Osteocyte (in vitro differentiated cells): Measurements from ENCODE around the gene PTK7. TPM values are rescaled to one million over a fixed set of nuclear protein-coding genes. Genes with fewer than 3 reads are reported as not detected.

Experiments
- DNase-seq: peaks from one replicate; pipeline ENCODE4 v3.0.0; 2021; ENCODE audit warnings: mixed read lengths; ENCODE audit not compliant: unreplicated experiment; ENCODE audit errors: extremely low spot score
- H3K27ac Mint-ChIP-seq: one replicate; pipeline ENCODE4 v1.8.0; 2021; ENCODE audit warnings: mild to moderate bottlenecking, mixed read lengths; ENCODE audit not compliant: unreplicated experiment
- H3K27me3 Mint-ChIP-seq: one replicate; pipeline ENCODE4 v1.8.0; 2021; ENCODE audit warnings: mixed read lengths; ENCODE audit not compliant: unreplicated experiment
- H3K36me3 Mint-ChIP-seq: one replicate; pipeline ENCODE4 v1.8.0; 2021; ENCODE audit warnings: mixed read lengths; ENCODE audit not compliant: unreplicated experiment
- H3K4me1 Mint-ChIP-seq: one replicate; pipeline ENCODE4 v1.8.0; 2021; ENCODE audit warnings: mixed read lengths; ENCODE audit not compliant: unreplicated experiment
- H3K4me3 Mint-ChIP-seq: one replicate; pipeline ENCODE4 v1.8.0; 2021; ENCODE audit warnings: mild to moderate bottlenecking, moderate library complexity, mixed read lengths; ENCODE audit not compliant: unreplicated experiment
- H3K9me3 Mint-ChIP-seq: one replicate; pipeline ENCODE4 v1.8.0; 2021; ENCODE audit warnings: mixed read lengths; ENCODE audit not compliant: unreplicated experiment
- total RNA-seq: library from RNA; stranded (reverse); gene quantifications from 2 replicates; pipeline ENCODE4 v1.2.1, GENCODE V29; 2021
- TF ChIP-seq, protein P1 (sequence below): fragments of 200-600 bp; sonication (generic); IDR thresholded peaks from 2 replicates; pipeline ENCODE4 v1.5.0; 2021; ENCODE audit warnings: antibody characterized with exemption, mild to moderate bottlenecking, moderate library complexity

PTK7 gene
- total RNA-seq, 1 donor from 2014 or later = 183 TPM

DNA sequence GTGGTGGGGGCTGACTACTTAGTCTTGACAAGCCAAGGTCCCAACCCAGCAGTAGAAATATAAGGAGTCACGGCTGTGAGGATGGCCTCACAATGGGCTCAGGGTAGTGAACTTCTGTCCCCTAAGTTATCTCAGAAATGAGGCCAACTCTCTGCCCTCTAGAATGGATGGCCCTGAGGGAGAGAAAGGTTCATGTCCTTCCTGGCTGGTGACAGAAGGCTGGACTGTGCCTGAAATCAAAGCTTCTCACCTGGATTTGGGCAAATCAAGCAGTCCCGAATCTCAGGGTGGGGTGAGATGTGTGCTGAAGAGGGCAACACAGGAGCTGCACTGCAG lies 42.0 kb upstream of the PTK7 start:
- TF ChIP-seq, protein P1, sequence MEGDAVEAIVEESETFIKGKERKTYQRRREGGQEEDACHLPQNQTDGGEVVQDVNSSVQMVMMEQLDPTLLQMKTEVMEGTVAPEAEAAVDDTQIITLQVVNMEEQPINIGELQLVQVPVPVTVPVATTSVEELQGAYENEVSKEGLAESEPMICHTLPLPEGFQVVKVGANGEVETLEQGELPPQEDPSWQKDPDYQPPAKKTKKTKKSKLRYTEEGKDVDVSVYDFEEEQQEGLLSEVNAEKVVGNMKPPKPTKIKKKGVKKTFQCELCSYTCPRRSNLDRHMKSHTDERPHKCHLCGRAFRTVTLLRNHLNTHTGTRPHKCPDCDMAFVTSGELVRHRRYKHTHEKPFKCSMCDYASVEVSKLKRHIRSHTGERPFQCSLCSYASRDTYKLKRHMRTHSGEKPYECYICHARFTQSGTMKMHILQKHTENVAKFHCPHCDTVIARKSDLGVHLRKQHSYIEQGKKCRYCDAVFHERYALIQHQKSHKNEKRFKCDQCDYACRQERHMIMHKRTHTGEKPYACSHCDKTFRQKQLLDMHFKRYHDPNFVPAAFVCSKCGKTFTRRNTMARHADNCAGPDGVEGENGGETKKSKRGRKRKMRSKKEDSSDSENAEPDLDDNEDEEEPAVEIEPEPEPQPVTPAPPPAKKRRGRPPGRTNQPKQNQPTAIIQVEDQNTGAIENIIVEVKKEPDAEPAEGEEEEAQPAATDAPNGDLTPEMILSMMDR = no peak
- Mint-ChIP-seq H3K9me3 (no peaks in the 10 kb centered on the region), H3K27me3 (no peaks in the 10 kb centered on the region), H3K27ac (no peak overlapping the region), H3K4me1 (no peaks in the 10 kb centered on the region), H3K4me3 (no peak overlapping the region), H3K36me3 (peaks cover 45% of the 10 kb centered on the region)
- DNase-seq = no peak

DNA sequence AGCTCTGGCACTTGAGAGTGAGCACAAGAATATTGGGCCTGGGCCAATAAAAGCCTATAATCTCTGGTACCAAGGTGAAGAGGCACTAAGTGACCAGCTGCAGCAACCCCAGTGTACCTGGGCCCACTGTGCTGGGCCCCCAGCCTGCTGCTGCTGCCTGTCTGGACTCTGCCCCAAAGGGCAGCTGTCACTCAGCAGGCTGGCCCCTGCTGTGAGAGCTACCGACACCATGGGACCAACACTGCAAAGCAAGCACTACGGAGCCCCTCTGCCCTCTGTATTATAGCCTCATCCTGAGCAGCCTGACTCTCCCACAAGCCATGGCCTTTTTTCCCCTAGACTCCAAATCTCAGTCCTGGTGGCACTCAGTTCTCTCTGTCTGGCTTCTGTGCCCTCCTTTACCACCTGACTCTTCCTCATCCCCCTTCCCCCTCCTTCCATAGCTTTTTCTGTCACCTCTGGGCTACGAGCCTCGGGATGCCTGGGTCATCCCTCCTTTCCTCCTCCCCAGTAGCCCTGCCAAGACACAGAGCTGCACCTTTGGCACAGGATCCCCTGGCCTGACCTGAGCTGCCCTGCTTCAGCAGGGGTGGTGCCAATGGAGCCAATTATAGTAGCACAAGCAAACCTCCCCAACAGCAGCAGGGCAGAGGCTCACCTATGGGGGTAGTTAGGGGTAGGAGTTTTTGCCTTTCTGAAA lies 40.5 kb upstream of the PTK7 start:
- TF ChIP-seq, protein P1 = no peak
- H3K27me3 Mint-ChIP-seq = no peaks in the 10 kb centered on the region
- no peaks in the 10 kb centered on the region for H3K4me1 Mint-ChIP-seq
- H3K4me3 Mint-ChIP-seq = no peak overlapping the region
- H3K9me3 Mint-ChIP-seq = no peaks in the 10 kb centered on the region
- H3K27ac Mint-ChIP-seq = peak overlapping the region; percentile 31
- peaks cover 43% of the 10 kb centered on the region for H3K36me3 Mint-ChIP-seq
- DNase-seq = no peak

DNA sequence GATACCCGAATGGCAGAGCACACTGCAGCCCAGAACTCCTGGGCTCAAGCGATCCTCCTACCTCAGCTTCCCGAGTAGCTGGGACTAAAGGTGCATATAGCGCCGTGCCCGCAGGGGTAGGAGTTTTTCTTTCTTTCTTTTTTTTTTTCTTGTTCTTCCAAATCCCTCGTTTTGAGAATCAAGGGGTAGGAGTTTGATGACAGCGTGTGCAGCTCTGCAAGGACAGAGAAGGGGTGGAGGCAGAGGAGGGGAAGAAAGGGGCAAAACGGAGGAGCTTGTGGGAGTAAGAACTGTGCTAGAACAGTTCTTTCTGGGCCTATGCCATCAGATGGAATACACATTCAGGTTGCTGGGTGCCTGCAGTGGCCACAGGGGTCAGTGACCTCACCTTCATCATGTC lies 39.4 kb upstream of the PTK7 start:
- no peak for DNase-seq
- TF ChIP-seq, protein P1 = no peak
- Mint-ChIP-seq H3K4me3 (no peak overlapping the region), H3K4me1 (no peaks in the 10 kb centered on the region), H3K27ac (no peak overlapping the region), H3K9me3 (no peaks in the 10 kb centered on the region), H3K27me3 (no peaks in the 10 kb centered on the region), H3K36me3 (peaks cover 43% of the 10 kb centered on the region)

DNA sequence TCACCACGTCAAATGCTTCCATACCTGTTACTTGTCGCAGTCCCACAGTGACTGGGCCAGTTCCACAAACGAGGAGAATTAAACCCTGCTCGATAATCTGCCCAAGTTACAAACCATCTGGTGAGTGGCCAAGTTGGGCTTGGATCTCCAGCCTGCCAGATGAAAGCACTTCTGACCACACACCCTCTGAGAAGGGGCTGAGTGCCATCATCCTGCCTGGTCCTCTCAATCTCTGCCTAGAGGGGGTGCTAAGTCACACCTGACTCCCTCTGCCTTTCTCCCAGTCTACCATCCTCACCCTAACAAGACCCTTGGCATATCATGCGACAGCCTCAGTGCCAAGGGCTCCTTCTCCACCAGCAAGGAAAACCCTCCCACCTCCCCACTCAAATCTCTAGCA lies 38.9 kb upstream of the PTK7 start:
- DNase-seq = no peak
- H3K9me3 Mint-ChIP-seq = no peaks in the 10 kb centered on the region
- H3K4me3 Mint-ChIP-seq = no peak overlapping the region
- TF ChIP-seq, protein P1 = no peak
- peaks cover 39% of the 10 kb centered on the region for H3K36me3 Mint-ChIP-seq
- H3K27ac Mint-ChIP-seq = no peak overlapping the region
- H3K27me3 Mint-ChIP-seq = no peaks in the 10 kb centered on the region
- H3K4me1 Mint-ChIP-seq = no peaks in the 10 kb centered on the region

DNA sequence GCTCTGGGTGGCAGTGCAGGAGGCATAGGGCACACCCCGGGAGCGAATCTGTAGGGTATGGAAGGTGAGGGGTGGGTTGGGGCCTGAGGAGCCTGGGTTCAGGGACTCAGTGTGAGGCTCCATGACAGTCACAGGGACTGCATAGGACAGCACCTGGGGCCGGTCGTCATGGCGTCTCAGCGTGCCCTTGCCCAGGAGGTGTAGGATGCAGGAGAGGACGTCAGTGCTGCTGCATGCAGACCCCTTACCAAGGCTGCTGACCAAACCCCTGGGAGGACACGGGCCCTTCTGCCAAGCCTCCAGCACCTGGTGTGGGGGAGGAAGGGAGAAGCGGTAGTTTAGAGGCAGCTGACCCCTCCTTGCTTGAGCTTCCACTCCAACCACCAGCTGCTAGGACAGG lies 38.4 kb upstream of the PTK7 start:
- Mint-ChIP-seq H3K36me3 (peaks cover 42% of the 10 kb centered on the region), H3K4me3 (no peak overlapping the region), H3K27me3 (no peaks in the 10 kb centered on the region), H3K4me1 (no peaks in the 10 kb centered on the region), H3K27ac (no peak overlapping the region), H3K9me3 (no peaks in the 10 kb centered on the region)
- TF ChIP-seq, protein P1 = no peak
- no peak for DNase-seq
